ENCODE measurements around the gene FTCD. TPM values are rescaled to one million over a fixed set of nuclear protein-coding genes. Genes with fewer than 3 reads are reported as not detected.

Gene FTCD
- total RNA-seq, 4 donors from 2014 or later: 4.5 to 7.0 TPM; not detected in 2

DNA sequence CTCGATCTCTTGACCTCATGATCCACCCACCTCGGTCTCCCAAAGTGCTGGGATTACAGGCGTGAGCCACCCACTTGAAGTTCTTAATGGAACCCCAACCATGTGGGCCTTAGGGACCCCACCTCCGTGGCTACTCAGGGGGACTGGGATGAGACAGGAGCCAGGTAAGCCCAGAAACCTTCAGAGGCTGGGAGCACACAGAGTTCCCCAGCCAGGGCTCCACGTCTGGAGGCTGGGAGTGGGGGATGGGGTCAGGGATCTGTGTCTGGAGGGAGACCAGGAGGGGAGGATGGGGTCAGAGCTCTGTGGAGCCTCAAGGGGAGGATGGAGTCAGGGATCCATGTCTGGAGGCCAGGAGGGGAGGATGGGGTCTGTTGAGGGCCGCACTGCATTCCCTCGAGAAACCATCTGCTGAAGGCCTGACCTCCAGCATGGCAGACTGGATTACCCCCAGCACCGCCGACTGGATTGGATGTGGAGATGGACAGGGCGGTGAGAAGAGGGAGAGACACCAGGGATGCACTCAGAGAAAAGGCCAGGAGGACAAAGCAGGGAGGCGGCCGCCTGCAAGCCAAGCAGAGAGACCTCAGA is 2.1 kb upstream of the FTCD start:
- Histone ChIP-seq H3K4me3 (no peak overlapping the region), H3K27ac (no peak overlapping the region), H3K4me1 (peaks cover 0 to 4% of the 10 kb centered on the region in 2 donors), H3K27me3 (no peaks in the 10 kb centered on the region), H3K36me3 (no peaks in the 10 kb centered on the region), H3K9me3 (no peaks in the 10 kb centered on the region)
- TF ChIP-seq, protein P1, sequence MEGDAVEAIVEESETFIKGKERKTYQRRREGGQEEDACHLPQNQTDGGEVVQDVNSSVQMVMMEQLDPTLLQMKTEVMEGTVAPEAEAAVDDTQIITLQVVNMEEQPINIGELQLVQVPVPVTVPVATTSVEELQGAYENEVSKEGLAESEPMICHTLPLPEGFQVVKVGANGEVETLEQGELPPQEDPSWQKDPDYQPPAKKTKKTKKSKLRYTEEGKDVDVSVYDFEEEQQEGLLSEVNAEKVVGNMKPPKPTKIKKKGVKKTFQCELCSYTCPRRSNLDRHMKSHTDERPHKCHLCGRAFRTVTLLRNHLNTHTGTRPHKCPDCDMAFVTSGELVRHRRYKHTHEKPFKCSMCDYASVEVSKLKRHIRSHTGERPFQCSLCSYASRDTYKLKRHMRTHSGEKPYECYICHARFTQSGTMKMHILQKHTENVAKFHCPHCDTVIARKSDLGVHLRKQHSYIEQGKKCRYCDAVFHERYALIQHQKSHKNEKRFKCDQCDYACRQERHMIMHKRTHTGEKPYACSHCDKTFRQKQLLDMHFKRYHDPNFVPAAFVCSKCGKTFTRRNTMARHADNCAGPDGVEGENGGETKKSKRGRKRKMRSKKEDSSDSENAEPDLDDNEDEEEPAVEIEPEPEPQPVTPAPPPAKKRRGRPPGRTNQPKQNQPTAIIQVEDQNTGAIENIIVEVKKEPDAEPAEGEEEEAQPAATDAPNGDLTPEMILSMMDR (IDR thresholded peaks at IDR 0.05): no peak
- no peak for TF ChIP-seq POLR2A (IDR thresholded peaks at IDR 0.05)
- DNase-seq: peak in 1 of 2 donors; percentile 9
- intact Hi-C loops (cut with DNase I; ENCODE audit: low total_unique reads): no loop called here

DNA sequence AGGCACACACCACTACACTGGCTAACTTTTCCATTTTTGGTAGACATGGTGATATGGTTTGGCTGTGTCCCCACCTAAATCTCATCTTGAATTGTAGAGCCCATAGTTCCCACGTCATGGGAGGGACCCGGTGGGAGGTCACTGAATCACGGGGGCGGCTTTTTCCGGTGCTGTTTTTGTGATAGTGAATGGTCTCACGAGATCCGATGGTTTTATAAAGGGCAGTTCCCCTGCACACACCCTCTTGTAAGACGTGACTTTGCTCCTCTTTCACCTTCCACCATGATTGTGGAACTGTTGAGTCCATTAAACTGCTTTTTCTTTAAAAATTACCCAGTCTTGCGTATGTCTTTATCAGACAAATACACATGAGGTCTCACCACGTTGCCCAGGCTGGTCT is 1.3 kb upstream of the FTCD start:
- Histone ChIP-seq H3K9me3 (no peaks in the 10 kb centered on the region), H3K27me3 (no peaks in the 10 kb centered on the region), H3K4me3 (no peak overlapping the region), H3K4me1 (peaks cover 0 to 4% of the 10 kb centered on the region in 2 donors), H3K36me3 (no peaks in the 10 kb centered on the region), H3K27ac (no peak overlapping the region)
- intact Hi-C loops (cut with DNase I; ENCODE audit: low total_unique reads): no loop called here
- TF ChIP-seq, protein P1 (IDR thresholded peaks at IDR 0.05): no peak
- peak in 1 of 2 donors; percentile 6 for DNase-seq

DNA sequence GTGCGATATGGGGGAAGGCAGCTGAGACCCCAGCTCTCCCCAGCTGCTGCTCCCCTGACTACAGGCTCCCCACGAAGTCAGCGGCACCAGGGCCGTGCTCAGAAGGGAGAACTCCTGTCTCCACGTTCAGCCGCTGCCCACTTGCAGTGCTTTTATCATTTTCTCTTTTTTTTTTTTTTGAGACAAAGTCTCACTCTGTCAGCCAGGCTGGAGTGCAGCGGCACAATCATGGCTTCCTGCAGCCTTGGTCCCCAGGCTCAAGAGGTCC is 933 bp upstream of the FTCD start:
- H3K4me1 ChIP-seq: peaks cover 0 to 4% of the 10 kb centered on the region in 2 donors
- no peak overlapping the region for H3K27ac ChIP-seq
- no peaks in the 10 kb centered on the region for H3K36me3 ChIP-seq
- no peak overlapping the region for H3K4me3 ChIP-seq
- TF ChIP-seq, protein P1 (IDR thresholded peaks at IDR 0.05): no peak
- TF ChIP-seq POLR2A (IDR thresholded peaks at IDR 0.05): no peak
- H3K9me3 ChIP-seq: no peaks in the 10 kb centered on the region
- intact Hi-C loops (cut with DNase I; ENCODE audit: low total_unique reads): no loop called here
- H3K27me3 ChIP-seq: no peaks in the 10 kb centered on the region
- peak in 1 of 2 donors; percentile 5 for DNase-seq

DNA sequence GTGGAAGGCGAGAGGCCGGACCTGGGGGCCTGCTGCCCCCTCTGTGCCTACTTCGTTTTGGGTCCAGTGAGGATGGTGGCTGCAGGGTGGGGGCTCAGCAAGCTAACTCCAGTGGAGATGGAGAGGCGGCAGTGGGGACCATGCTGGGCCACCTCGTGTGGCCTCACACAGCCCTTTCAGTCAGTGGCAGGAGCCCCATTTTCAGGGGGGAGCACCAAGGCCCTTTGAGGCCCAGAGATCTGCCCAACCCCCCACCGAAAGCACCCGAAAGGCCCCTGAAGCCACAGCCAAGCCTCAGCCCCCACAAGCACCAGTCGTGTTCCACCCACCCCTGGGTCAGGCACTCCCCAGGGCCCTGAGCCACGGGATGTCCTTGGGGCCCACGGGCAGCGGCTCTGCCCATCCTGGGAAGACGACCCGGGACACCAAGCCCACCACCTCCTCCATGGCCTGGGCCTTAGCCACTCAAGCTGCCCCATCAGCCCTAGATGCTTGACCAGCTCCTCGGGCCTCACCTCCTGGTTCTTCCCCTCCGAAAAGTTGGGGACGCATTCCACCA is 345 bp downstream of the FTCD start:
- Histone ChIP-seq H3K27me3 (no peaks in the 10 kb centered on the region), H3K36me3 (no peaks in the 10 kb centered on the region), H3K4me3 (no peak overlapping the region), H3K4me1 (peaks cover 0 to 4% of the 10 kb centered on the region in 2 donors), H3K27ac (no peak overlapping the region), H3K9me3 (no peaks in the 10 kb centered on the region)
- intact Hi-C loops (cut with DNase I; ENCODE audit: low total_unique reads): no loop called here
- no peak for TF ChIP-seq POLR2A (IDR thresholded peaks at IDR 0.05)
- DNase-seq: peak in 1 of 2 donors; percentile 12

GRCh38 chr21:46154155-46154954 is 1.0 kb downstream of the FTCD start:
- Histone ChIP-seq H3K9me3 (no peaks in the 10 kb centered on the region), H3K4me1 (peaks cover 0 to 4% of the 10 kb centered on the region in 2 donors), H3K36me3 (no peaks in the 10 kb centered on the region), H3K27ac (no peak overlapping the region), H3K27me3 (no peaks in the 10 kb centered on the region), H3K4me3 (no peak overlapping the region)
- peak in 1 of 2 donors; percentile 15 for DNase-seq
- TF ChIP-seq POLR2A (IDR thresholded peaks at IDR 0.05): no peak
- TF ChIP-seq, protein P1 (IDR thresholded peaks at IDR 0.05): no peak
- intact Hi-C loops (cut with DNase I; ENCODE audit: low total_unique reads): no loop called here

All from uterus (tissue), 4 donors.